GM21619 (cell line): ENCODE results near the gene PRDX3.

Source experiments
- ATAC-seq: cut with Tn5 transposase; IDR thresholded peaks from one replicate; pipeline ENCODE4 v1.9.1; 2021; ENCODE audit not compliant: unreplicated experiment

The PRDX3 gene

DNA sequence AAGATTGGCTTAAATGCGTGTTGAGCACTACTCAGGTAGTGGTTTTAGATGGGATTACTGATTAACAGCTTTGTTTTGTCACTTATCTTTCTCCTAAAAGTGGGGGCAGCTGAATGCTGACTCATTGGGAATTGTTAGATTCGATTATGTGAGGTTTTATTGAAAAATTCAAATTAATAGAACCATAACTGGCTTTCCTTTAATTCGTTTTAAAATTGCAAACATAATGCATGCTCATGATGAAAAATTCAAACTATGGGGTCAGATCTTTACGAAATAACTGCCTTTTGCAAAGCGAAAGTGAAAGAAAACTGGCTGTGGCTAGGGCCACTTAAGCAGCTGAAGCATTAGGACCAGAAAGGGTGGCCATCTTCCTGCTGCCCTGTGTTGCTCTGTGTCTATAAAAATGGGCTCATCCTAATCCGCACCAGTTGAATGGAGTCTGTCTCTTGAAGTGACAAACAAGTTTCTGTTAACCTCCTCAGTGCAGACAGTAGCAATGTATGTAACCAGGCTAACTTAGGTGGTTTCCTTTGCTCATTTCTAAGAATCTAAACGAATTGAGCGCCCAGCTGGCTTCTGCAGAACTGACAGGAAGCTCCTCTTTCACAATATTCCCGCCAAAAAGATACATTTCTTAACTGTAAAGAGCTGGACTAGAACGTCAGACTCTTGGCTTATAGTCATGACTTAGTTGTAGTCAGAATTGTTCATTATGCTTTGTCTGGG is 46.9 kb downstream of the PRDX3 start:
- ATAC-seq = peak; percentile 77

DNA sequence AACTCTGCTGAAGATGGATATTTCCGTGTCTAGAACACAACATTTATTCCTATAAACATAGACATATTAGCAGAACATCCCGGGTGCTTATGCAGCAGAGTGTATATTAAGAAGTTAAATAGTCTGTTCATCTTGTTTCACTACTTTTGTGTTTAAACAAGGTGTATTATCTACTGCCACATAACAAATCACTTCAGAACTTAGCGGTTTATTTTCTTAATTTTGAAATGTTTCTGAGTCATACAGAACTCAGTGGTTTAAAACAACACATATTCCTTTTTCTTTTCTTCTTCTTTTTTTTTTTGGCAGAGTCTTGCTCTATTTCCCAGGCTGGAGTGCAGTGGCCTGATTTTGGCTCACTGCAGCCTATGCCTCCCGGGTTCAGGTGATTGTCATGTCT is 48.9 kb downstream of the PRDX3 start:
- no peak for ATAC-seq

DNA sequence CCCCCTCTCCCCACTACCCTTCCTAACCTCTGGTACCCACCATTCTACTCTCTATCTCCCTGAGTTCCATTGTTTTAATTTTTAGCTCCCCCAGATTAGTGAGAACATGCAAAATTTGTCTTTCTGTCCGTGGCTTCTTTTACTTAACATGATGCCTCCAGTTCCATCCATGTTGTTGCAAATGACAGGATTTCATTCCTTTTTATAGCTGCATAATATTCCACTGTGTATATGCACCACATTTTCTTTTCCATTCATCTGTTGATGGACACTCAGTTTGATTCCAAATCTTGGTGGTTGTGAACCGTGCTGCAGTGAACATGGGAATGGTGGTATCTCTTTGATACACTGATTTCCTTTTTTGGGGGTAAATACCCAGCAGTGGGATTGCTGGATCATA is 52.7 kb downstream of the PRDX3 start:
- no peak for ATAC-seq

DNA sequence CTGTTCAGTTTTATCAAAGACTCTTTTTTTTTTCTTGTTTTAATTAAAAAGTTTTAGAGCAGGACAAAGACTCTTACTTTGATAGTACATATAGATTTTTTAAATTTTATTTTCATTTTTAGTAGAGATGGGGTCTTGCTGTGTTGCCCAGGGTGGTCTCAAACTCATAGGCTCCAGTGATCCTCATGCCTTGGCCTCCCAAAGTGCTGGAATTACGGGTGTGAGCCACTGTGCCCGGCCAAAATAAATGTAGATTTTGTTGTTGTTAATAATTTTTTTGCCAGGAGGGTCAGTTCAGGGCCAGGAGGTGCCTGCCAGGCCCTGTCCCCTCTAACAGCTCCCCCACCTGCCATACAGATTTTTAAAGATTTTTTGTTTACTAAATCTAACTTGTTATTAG is 57.7 kb downstream of the PRDX3 start:
- no peak for ATAC-seq

DNA sequence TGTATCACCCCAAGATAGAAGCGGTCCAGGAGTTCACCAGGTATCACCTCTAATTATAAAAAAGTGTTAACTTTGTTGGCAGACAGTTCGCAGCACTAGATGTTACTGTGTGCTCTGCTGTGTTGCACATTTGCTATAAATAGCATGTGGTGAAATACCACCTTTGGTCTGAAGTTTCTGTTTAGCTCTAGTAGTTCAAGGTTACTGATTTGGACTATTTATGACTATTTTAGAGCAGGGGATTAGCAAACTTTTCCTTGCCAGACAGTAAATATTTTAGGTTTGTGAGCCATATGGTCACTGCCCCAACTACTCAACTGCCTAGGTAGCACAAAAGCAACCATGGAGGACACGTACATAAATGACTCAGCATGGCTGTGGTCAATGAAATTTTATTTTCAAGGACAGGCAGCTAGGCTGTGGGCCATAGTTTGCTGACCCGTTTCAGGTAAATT is 58.2 kb downstream of the PRDX3 start:
- ATAC-seq = peak; percentile 93

DNA sequence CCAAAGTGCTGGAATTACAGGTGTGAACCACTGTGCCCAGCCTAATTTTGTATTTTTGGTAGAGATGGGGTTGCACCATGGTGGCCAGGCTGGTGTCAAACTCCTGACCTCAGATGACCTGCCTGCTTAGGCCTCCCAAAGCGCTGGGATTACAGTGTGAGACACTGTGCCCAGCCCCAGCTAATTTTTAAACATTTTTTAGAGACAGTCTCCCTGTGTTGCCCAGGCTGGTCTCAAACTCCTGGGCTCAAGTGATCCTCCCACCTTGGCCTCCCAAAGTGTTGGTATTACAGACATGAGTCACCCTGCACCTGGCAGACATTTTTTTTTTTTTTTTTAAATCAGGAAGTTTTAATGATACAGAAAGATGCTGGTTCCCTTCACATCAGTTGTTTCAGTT is 59.2 kb downstream of the PRDX3 start:
- no peak for ATAC-seq

DNA sequence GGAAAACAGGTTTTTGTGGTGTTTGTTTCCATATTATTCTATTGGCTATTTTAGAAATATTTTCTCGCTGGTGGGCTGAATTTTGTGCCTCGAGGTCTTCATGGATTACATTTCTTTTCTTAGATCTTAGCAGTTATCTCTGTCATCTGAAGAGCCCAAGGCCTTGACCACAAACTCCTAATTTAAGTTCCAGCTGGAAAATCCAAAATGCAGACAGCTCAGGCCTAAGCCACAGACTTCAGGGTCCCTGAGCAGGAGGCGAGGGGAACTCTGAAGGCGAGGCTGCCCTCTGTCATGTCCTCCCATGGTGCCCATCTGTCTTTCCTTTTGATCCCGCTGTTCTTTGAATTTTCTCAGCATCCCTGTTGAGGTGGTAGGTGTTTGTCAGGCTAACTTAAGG is 60.4 kb downstream of the PRDX3 start:
- ATAC-seq = no peak
